Body of pancreas (tissue), 4 donors: ENCODE measurements around the gene PDE7B.

ENCODE experiments used
- CTCF ChIP-seq, 7 experiments: fragments of 450-650 bp in 4 of 7; fragments of 200-600 bp in 3 of 7; sonication (generic) in 3 of 7; IDR thresholded peaks; one replicate each; pipeline ENCODE4 v1.5.1; 2016 to 2019; ENCODE audit warnings: antibody characterized with exemption in 7 of 7
- POLR2A ChIP-seq, 3 donors: fragments of 450-650 bp; IDR thresholded peaks; one replicate each; pipeline ENCODE4 v1.6.1; 2016; ENCODE audit warnings: antibody characterized with exemption in 3 of 3, mild to moderate bottlenecking in 2 of 3

DNA sequence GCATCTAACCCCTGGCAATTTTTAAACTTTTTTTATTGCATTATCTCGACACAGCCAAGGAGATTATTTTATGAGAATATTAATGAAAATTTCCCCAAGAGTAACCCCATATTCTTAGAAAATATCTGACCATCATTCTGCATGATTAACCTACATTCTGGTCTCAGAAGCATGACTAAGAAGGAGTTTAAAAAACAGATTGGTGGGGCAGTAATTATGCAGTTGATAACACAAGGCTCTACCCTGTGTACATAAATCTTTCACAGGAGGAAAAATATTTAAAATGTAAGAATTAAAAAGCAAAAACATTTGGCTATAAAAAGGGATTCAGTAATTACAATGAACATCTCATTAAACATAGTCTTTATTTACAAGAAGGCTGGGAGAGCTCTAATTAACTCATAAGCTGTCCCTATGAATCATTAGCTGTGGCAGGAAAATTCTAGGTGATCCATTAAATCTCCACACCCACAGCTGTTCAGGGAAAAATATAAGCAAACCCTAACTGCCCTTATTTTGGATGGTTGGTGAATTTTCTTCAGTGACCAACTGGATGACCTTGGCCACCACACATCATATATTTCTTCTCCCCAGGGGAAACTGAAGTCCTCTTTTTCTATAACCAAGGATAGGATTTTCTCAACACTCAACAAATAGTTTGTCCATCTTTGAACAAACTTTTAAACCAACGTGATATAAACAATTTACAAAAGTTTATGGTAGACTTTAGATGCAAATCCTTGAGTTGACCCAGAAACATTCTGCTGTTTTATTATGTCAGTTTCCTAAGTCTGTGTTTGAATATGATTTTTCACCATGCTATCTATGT lies 59.5 kb downstream of the PDE7B start:
- TF ChIP-seq CTCF (IDR thresholded peaks at IDR 0.05): no peak
- no peak for TF ChIP-seq POLR2A (IDR thresholded peaks at IDR 0.05)
